ENCODE data around the gene RGL1.

The RGL1 gene

DNA sequence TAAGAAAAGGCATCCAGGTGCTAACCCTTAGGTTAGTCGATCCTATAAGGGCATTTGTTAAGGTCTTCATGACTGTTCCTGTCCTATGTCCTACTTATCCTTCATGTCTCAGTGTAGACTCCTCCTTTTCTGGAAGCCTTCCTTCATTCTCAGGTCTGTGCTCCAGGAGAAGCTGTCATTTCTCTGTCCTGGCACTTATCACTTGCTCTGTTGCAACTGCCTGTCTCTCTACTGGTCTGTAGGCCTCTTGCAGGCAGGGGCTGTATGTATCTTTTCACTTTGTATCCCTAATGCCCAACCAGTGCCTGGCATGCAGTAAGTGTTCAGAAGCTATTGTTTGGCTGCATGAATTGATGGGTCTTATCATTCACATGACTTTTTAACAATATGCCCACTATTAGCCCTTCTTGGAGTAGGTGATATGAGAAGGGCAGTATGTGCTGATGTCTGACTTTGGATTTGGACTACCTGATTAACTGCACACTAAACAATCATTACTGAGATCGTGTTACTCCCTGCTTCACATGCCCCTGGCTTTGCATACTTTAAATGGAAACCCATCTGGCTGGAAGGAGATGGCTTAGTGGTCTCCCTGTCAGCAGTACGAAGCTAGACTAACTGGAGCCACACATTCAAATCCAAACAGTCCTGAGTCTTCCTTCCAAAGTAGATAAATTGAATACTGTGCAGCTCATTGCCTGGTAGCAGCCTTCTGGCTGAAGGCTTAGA is 88.8 kb downstream of the RGL1 start:
- Mint-ChIP-seq H3K27me3 (no peaks in the 10 kb centered on the region), H3K36me3 (ENCODE audit: low read depth) (no peaks in the 10 kb centered on the region), H3K4me1 (ENCODE audit: low read depth) (peaks cover 26% of the 10 kb centered on the region), H3K9me3 (no peaks in the 10 kb centered on the region), H3K4me3 (no peak overlapping the region), H3K27ac (no peak overlapping the region)

DNA sequence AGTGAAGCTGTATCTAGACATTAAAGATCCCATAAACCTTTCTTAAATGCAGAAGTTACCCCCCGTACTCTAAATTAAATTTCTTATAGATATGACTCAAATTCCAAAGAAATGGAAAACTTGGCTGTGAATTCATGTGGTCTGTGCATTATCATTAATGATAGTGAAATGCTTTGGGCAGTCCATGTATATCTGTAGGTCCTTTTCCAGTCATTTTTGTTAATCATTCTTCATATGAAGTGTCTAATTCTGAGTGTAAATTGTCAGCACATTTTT is 89.3 kb downstream of the RGL1 start:
- Mint-ChIP-seq H3K27ac (no peak overlapping the region), H3K4me1 (ENCODE audit: low read depth) (peaks cover 21% of the 10 kb centered on the region), H3K9me3 (no peaks in the 10 kb centered on the region), H3K27me3 (no peaks in the 10 kb centered on the region), H3K36me3 (ENCODE audit: low read depth) (no peaks in the 10 kb centered on the region), H3K4me3 (no peak overlapping the region)

DNA sequence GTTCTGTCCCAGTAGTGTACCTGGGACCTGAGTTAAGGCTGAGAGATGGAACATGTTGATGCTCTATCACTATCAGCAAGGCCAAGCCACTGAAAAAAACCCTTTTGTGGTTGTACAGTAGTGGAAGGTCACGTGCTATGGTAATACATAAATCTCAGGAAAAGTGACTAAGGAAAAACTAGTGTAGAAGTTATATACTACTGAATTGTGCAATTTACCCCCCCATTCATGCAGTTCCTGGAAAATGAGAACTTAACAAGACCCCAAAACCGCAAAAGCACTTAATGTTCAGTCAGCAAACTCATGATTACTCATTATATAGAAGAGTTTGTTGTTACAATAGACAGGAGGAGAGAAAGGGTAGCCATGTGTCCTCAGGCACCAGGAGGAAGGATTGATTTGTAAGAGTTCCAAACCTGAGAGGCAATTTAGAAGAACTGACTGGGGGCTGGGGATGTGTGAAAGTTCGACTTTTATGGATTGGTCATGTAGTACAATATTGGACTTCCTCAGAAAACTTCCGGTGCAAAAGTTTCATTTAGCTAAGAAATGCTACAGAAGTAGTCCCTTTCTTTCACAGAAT is 91.6 kb downstream of the RGL1 start:
- no peaks in the 10 kb centered on the region for H3K36me3 Mint-ChIP-seq (ENCODE audit: low read depth)
- H3K4me3 Mint-ChIP-seq, result no peak overlapping the region
- no peak overlapping the region for H3K27ac Mint-ChIP-seq
- H3K4me1 Mint-ChIP-seq (ENCODE audit: low read depth), result peaks cover 20% of the 10 kb centered on the region
- H3K27me3 Mint-ChIP-seq, result no peaks in the 10 kb centered on the region
- H3K9me3 Mint-ChIP-seq, result no peaks in the 10 kb centered on the region

DNA sequence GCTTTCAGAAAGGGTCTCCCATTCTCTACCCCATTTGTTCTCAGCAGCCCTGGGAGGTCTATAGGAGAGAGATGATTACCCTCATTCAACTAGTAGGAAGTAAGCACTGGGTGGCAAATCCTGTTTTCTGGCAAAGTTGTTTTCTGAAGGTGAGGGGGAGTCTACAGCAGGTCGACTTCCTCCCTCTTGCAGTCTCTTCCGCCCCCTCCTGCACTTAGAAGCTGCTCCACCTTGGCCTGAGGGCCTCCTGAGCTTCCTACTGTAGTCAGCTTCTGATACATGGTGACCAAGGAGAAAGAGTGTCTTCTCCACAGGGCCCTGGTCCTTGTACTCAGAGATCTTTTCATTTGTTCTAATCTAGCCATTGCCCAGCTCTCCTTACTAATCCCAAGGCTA is 93.1 kb downstream of the RGL1 start:
- no peaks in the 10 kb centered on the region for H3K9me3 Mint-ChIP-seq
- H3K27me3 Mint-ChIP-seq, result no peaks in the 10 kb centered on the region
- H3K4me3 Mint-ChIP-seq, result no peak overlapping the region
- peaks cover 29% of the 10 kb centered on the region for H3K4me1 Mint-ChIP-seq (ENCODE audit: low read depth)
- no peaks in the 10 kb centered on the region for H3K36me3 Mint-ChIP-seq (ENCODE audit: low read depth)
- H3K27ac Mint-ChIP-seq, result no peak overlapping the region

DNA sequence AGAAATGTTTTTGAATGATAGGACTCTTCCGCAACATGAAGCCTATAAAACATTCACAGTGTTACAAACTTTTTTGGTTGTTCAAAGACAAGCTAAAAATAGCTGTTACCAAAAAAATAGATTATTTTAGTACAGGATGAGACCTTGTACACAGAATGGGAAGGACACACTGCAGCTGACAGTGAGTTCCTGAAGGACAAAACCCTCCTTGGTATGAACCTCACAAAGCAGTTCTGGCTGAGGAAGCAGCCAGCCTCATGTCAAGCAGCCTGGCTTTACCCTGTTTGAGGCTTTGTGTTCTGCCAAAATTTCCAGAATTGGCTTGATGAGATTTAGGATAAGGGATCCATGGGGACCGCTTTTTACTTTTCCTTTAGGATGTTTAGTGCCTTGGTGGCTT is 93.7 kb downstream of the RGL1 start:
- no peaks in the 10 kb centered on the region for H3K36me3 Mint-ChIP-seq (ENCODE audit: low read depth)
- H3K4me3 Mint-ChIP-seq, result no peak overlapping the region
- no peak overlapping the region for H3K27ac Mint-ChIP-seq
- no peaks in the 10 kb centered on the region for H3K27me3 Mint-ChIP-seq
- H3K4me1 Mint-ChIP-seq (ENCODE audit: low read depth), result peaks cover 35% of the 10 kb centered on the region
- H3K9me3 Mint-ChIP-seq, result no peaks in the 10 kb centered on the region

DNA sequence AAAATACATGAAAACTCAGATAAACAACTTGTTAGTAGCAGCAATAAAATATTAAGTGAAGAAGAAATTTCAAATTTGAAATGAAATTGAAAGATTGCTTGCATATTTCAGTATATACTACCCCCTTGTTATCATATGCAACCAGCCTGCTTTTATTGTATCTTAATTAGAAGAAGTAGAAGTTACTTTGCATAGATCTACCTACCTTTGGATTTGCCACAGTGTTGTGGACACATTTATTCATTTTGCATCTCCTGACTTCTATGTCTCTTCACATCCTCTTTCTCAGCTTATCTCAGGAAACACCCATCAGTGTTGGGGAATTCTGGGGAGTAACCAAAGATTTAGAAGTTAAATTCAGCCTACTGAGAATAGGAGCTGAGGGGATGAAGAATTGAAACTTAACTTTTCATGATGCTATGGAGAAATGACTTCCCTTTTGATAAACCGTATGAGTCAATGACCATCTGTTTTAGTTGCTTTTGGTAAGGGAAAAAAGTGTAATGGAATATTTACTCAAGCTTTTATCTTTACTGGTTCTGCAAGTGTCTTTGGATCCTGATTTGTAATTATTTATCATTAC is 96.9 kb downstream of the RGL1 start:
- H3K27ac Mint-ChIP-seq, result peak overlapping the region; percentile 12
- H3K36me3 Mint-ChIP-seq (ENCODE audit: low read depth), result no peaks in the 10 kb centered on the region
- no peaks in the 10 kb centered on the region for H3K9me3 Mint-ChIP-seq
- H3K27me3 Mint-ChIP-seq, result no peaks in the 10 kb centered on the region
- peaks cover 25% of the 10 kb centered on the region for H3K4me1 Mint-ChIP-seq (ENCODE audit: low read depth)
- H3K4me3 Mint-ChIP-seq, result no peak overlapping the region

DNA sequence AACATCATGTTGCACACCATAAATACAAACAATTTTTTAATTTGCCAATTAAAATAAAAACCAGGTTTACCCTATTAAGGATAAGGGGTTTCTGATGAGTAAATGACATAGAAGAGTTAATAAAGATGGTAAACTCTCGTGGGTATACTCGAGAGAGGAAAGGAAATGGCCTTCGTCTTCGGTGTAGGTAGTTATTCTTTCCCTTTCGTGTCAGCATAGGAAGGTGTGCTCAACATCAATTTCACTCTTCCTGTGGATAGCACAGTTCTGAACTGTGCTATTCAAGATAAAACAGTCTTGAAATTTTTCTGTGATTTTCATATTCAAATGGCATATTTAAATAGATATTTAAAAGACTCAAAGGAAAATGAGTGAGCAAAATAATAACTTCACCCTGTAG is 98.2 kb downstream of the RGL1 start:
- Mint-ChIP-seq H3K4me1 (ENCODE audit: low read depth) (peaks cover 20% of the 10 kb centered on the region), H3K27ac (no peak overlapping the region), H3K36me3 (ENCODE audit: low read depth) (no peaks in the 10 kb centered on the region), H3K9me3 (no peaks in the 10 kb centered on the region), H3K27me3 (no peaks in the 10 kb centered on the region), H3K4me3 (no peak overlapping the region)

DNA sequence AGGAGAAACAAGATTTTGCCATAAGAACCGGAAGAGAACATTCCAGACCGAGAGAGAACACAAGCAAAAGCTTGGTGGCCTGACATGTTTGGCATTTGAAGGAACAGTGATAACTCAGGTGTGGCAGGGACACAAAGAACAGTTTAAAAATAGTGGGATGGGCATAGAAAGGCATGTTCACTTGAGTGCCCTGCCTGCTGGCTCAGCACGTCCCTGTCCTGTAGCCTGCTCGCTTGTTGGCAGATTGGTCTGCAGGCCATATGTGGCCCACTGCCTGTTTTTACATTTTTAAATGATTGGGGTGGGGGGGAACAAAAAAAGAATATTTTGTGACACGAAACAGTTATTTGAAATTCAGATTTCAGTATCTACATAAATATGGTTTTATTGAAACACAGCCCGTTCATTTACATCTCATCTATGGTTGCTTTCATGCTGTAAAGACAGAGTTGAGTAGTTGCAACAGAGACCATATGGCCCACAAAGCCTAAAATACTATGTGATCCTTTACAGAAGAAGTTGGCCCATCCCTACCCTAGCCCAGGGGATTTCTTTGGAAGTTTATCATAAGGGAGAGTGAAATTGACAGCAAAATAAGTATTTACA is 100.7 kb downstream of the RGL1 start:
- H3K36me3 Mint-ChIP-seq (ENCODE audit: low read depth), result no peaks in the 10 kb centered on the region
- H3K4me1 Mint-ChIP-seq (ENCODE audit: low read depth), result peaks cover 28% of the 10 kb centered on the region
- no peaks in the 10 kb centered on the region for H3K27me3 Mint-ChIP-seq
- no peak overlapping the region for H3K4me3 Mint-ChIP-seq
- H3K9me3 Mint-ChIP-seq, result no peaks in the 10 kb centered on the region
- no peak overlapping the region for H3K27ac Mint-ChIP-seq

DNA sequence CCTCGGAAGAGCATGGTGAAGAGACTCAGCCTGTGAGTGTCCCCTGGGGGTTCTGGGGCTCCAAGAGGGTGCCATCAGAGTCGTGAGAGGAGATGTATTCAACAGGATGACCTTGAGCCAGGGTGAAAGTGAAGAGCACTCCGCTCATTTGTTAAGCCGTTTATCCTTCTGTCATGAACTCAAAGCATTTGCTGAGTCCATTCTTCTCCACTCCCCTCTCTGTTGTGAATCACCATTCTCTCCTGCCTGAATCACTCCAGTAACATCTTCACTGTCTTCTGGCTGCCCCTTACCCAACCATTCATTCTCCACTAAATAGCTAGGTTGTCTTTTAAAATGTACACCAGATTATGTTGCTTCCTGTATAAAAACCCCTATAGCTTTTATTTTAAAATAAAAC is 102.2 kb downstream of the RGL1 start:
- H3K36me3 Mint-ChIP-seq (ENCODE audit: low read depth), result no peaks in the 10 kb centered on the region
- H3K27me3 Mint-ChIP-seq, result no peaks in the 10 kb centered on the region
- peaks cover 34% of the 10 kb centered on the region for H3K4me1 Mint-ChIP-seq (ENCODE audit: low read depth)
- H3K4me3 Mint-ChIP-seq, result no peak overlapping the region
- H3K9me3 Mint-ChIP-seq, result no peaks in the 10 kb centered on the region
- no peak overlapping the region for H3K27ac Mint-ChIP-seq

DNA sequence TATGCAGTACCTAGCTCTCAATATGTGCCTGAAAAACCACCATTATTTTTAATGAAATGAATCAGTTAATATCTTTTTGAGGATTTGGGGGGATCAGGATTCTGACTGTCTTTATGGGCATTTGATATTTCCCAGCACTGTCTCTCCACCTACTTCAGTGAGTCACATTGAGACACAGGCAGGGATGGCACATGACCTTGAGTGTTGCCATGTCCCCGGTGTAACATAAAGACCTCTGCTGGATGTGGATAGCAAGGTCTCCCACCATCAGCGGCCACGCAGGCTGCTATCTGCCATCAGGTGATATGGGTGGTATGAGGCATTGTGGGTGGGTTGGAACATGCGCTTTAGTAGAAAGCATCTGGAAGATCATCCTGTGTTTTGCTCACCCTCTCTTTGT is 103.2 kb downstream of the RGL1 start:
- Mint-ChIP-seq H3K4me3 (no peak overlapping the region), H3K9me3 (no peaks in the 10 kb centered on the region), H3K27me3 (no peaks in the 10 kb centered on the region), H3K27ac (no peak overlapping the region), H3K36me3 (ENCODE audit: low read depth) (no peaks in the 10 kb centered on the region), H3K4me1 (ENCODE audit: low read depth) (peaks cover 36% of the 10 kb centered on the region)

DNA sequence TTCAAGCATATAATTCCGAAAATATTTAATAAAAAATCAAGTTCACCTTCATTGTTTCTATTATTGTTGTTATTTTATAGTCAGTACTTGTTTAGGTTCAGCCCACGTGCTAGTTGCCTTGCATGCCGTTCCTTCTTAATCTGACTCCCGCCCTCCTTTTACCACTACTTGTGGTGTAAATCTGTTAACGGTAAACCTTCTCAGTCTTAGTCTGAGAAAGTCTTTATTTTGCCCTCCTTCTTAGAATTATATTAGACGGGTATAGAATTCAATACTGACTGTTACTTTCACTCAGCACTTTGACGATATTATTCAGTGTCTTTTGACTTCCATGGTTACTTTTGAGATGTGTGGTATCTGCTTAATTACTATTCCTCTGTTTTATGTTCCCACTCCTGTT is 104.8 kb downstream of the RGL1 start:
- H3K4me3 Mint-ChIP-seq, result no peak overlapping the region
- H3K4me1 Mint-ChIP-seq (ENCODE audit: low read depth), result peaks cover 29% of the 10 kb centered on the region
- H3K27ac Mint-ChIP-seq, result peak overlapping the region; percentile 21
- no peaks in the 10 kb centered on the region for H3K27me3 Mint-ChIP-seq
- H3K9me3 Mint-ChIP-seq, result no peaks in the 10 kb centered on the region
- H3K36me3 Mint-ChIP-seq (ENCODE audit: low read depth), result no peaks in the 10 kb centered on the region

DNA sequence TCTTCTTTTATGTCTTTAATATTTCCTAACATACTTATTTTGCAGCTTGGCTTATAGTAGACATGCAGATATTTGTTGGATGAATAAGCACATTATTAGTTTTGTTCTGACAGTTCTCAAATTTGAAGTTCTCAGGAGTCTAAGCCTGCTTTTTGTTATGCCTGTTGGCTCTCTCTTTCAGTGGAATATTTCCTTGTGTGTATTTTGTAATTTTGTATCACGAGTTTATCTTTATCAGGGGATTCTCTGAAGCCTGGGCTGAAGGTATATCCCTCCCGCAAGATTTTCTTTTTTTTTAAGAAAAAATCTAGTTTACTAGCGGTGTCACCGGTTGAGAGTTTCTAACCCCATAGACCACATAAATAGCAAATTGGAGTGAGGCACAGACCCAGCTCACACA is 105.9 kb downstream of the RGL1 start:
- H3K27ac Mint-ChIP-seq, result peak overlapping the region; percentile 43
- H3K36me3 Mint-ChIP-seq (ENCODE audit: low read depth), result no peaks in the 10 kb centered on the region
- no peaks in the 10 kb centered on the region for H3K9me3 Mint-ChIP-seq
- H3K27me3 Mint-ChIP-seq, result no peaks in the 10 kb centered on the region
- peaks cover 35% of the 10 kb centered on the region for H3K4me1 Mint-ChIP-seq (ENCODE audit: low read depth)
- no peak overlapping the region for H3K4me3 Mint-ChIP-seq

DNA sequence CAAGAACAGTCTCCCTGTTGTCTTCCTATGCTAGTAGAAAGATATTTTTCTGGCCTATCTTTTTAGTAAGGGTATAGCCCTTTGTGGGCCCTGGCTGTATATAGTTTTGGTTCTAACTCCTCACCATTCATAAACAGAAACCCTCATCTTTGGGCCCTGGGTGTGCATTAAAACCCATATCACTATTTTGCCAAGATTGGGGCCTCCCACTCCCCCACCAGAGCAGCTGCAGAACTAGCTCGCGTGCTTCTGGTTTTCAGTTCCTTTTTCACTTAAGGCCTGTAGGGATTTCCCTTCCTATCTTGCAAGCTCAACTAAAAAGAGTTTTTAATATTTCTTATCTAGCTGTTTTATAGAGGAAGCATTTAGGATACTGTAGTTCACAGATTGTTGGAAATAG is 106.4 kb downstream of the RGL1 start:
- H3K4me1 Mint-ChIP-seq (ENCODE audit: low read depth), result peaks cover 39% of the 10 kb centered on the region
- H3K27me3 Mint-ChIP-seq, result no peaks in the 10 kb centered on the region
- no peak overlapping the region for H3K4me3 Mint-ChIP-seq
- H3K27ac Mint-ChIP-seq, result peak overlapping the region; percentile 23
- H3K36me3 Mint-ChIP-seq (ENCODE audit: low read depth), result no peaks in the 10 kb centered on the region
- no peaks in the 10 kb centered on the region for H3K9me3 Mint-ChIP-seq

DNA sequence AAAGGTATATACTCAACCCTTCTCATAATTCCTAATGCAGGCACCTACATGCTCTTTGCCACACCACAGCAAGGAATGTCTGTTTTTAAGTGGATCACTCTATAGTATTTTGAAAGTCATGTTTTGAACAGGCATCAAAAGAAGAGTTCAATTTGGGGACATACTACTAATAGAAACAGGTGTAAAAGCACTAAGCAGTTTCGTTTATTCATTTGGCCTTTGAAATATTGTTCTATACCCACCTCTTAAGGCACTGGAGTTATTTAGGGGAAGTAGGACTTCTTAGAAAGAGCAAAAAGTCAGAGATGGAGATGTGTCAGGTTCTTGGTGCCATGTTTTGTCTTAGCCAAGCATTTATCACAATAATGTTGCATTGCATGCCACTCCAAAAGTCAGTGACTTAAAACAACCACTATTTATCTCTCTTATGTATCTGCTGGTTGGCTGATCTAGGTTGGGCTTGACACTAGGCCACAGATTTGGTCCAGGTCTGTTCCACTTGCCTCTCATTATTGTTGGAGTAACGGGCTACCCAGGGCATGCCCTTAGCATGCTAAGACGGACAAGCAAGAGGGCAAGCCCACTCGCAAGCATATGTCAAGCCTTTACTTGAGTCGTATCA is 107.5 kb downstream of the RGL1 start:
- no peaks in the 10 kb centered on the region for H3K9me3 Mint-ChIP-seq
- H3K27me3 Mint-ChIP-seq, result no peaks in the 10 kb centered on the region
- H3K27ac Mint-ChIP-seq, result no peak overlapping the region
- H3K36me3 Mint-ChIP-seq (ENCODE audit: low read depth), result no peaks in the 10 kb centered on the region
- peaks cover 42% of the 10 kb centered on the region for H3K4me1 Mint-ChIP-seq (ENCODE audit: low read depth)
- no peak overlapping the region for H3K4me3 Mint-ChIP-seq

DNA sequence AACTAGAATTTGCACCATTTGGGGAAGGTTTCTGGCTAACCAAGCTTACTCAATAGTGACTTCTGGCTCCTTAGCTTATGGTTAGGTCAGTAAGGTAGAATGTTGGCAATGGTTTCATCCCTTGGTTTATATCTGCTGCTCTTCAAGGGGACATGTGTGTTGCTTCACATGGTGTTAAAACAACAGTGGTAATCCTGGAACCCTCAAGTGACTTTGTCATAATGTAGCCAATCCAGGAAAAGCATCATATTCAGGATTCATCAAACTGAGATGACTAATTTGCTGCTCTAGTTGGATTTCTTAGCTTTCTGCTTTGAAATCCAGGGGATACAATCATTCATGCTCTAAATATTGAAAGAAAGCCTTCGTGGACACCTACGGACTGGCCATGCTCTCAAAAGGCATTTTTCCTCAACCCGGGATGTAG is 108.7 kb downstream of the RGL1 start:
- no peaks in the 10 kb centered on the region for H3K36me3 Mint-ChIP-seq (ENCODE audit: low read depth)
- H3K27ac Mint-ChIP-seq, result no peak overlapping the region
- H3K27me3 Mint-ChIP-seq, result no peaks in the 10 kb centered on the region
- H3K9me3 Mint-ChIP-seq, result no peaks in the 10 kb centered on the region
- peaks cover 42% of the 10 kb centered on the region for H3K4me1 Mint-ChIP-seq (ENCODE audit: low read depth)
- H3K4me3 Mint-ChIP-seq, result no peak overlapping the region
